ENCODE results near the gene FBXO42.
"Not testable (repeated sequence)": the region's sequence is repeated elsewhere in the genome, so short reads cannot be mapped to it uniquely, and the experiment has no call there.

Gene FBXO42

GRCh38 chr1:16252912-16253311 is 99.4 kb downstream of the FBXO42 start:
- peaks cover 35% of the 10 kb centered on the region for H3K36me3 Mint-ChIP-seq
- H3K27ac Mint-ChIP-seq = peak overlapping the region; percentile 8
- H3K4me3 Mint-ChIP-seq = no peak overlapping the region
- no peak for DNase-seq
- no peaks in the 10 kb centered on the region for H3K9me3 Mint-ChIP-seq
- CTCF ChIA-PET = no interaction called here
- no peaks in the 10 kb centered on the region for H3K27me3 Mint-ChIP-seq
- peaks cover 23% of the 10 kb centered on the region for H3K4me1 Mint-ChIP-seq

GRCh38 chr1:16251381-16251780 is 100.9 kb downstream of the FBXO42 start:
- no peak for DNase-seq
- Mint-ChIP-seq H3K4me1 (peaks cover 23% of the 10 kb centered on the region), H3K36me3 (peaks cover 38% of the 10 kb centered on the region), H3K9me3 (no peaks in the 10 kb centered on the region), H3K27me3 (no peaks in the 10 kb centered on the region), H3K4me3 (no peak overlapping the region), H3K27ac (no peak overlapping the region)
- CTCF ChIA-PET = no interaction called here

GRCh38 chr1:16250524-16251251 is 101.6 kb downstream of the FBXO42 start:
- no peak overlapping the region for H3K4me3 Mint-ChIP-seq
- no peak overlapping the region for H3K27ac Mint-ChIP-seq
- CTCF ChIA-PET = no interaction called here
- no peak for DNase-seq
- H3K4me1 Mint-ChIP-seq = peaks cover 23% of the 10 kb centered on the region
- no peaks in the 10 kb centered on the region for H3K27me3 Mint-ChIP-seq
- no peaks in the 10 kb centered on the region for H3K9me3 Mint-ChIP-seq
- peaks cover 35% of the 10 kb centered on the region for H3K36me3 Mint-ChIP-seq

GRCh38 chr1:16249596-16250241 is 102.6 kb downstream of the FBXO42 start:
- H3K4me3 Mint-ChIP-seq = no peak overlapping the region
- CTCF ChIA-PET = interaction anchor here (1.9 kb wide), 1 partner anchor 170 kb away, joined by 10 read pairs; no protein-coding TSS in a partner anchor
- no peaks in the 10 kb centered on the region for H3K9me3 Mint-ChIP-seq
- peak overlapping the region; percentile 58 for H3K27ac Mint-ChIP-seq
- DNase-seq = no peak
- no peaks in the 10 kb centered on the region for H3K27me3 Mint-ChIP-seq
- H3K36me3 Mint-ChIP-seq = peaks cover 28% of the 10 kb centered on the region
- peaks cover 21% of the 10 kb centered on the region for H3K4me1 Mint-ChIP-seq

GRCh38 chr1:16248603-16249516 is 103.4 kb downstream of the FBXO42 start:
- CTCF ChIA-PET = interaction anchor here (1.0 to 2.0 kb wide), 8 partner anchors 14 to 457 kb away, joined by 3 to 12 read pairs (median 5); partner anchors contain the start of gene FAM131C
- no peak overlapping the region for H3K4me3 Mint-ChIP-seq
- H3K9me3 Mint-ChIP-seq = no peaks in the 10 kb centered on the region
- no peak for DNase-seq
- no peak overlapping the region for H3K27ac Mint-ChIP-seq
- H3K4me1 Mint-ChIP-seq = peaks cover 22% of the 10 kb centered on the region
- no peaks in the 10 kb centered on the region for H3K27me3 Mint-ChIP-seq
- peaks cover 25% of the 10 kb centered on the region for H3K36me3 Mint-ChIP-seq

- no peak overlapping the region for H3K27ac Mint-ChIP-seq
- H3K4me3 Mint-ChIP-seq = no peak overlapping the region
- H3K36me3 Mint-ChIP-seq = peaks cover 25% of the 10 kb centered on the region
- CTCF ChIA-PET = interaction anchor here (0.8 to 2.0 kb wide), 10 partner anchors 13 to 456 kb away, joined by 3 to 12 read pairs (median 4); partner anchors contain the start of gene FAM131C
- H3K9me3 Mint-ChIP-seq = no peaks in the 10 kb centered on the region
- peaks cover 22% of the 10 kb centered on the region for H3K4me1 Mint-ChIP-seq
- H3K27me3 Mint-ChIP-seq = no peaks in the 10 kb centered on the region
- no peak for DNase-seq
Observed at GRCh38 chr1:16248007-16248436, 104.3 kb downstream of the FBXO42 start.

- H3K4me3 Mint-ChIP-seq = no peak overlapping the region
- CTCF ChIA-PET = interaction anchor here (0.8 to 2.0 kb wide), 8 partner anchors 12 to 456 kb away, joined by 3 to 12 read pairs (median 4); partner anchors contain the start of gene FAM131C
- DNase-seq = no peak
- peaks cover 21% of the 10 kb centered on the region for H3K36me3 Mint-ChIP-seq
- no peaks in the 10 kb centered on the region for H3K9me3 Mint-ChIP-seq
- H3K27ac Mint-ChIP-seq = no peak overlapping the region
- peaks cover 22% of the 10 kb centered on the region for H3K4me1 Mint-ChIP-seq
- H3K27me3 Mint-ChIP-seq = no peaks in the 10 kb centered on the region
Observed at GRCh38 chr1:16247441-16247840, 104.8 kb downstream of the FBXO42 start.

GRCh38 chr1:16246961-16247360 is 105.3 kb downstream of the FBXO42 start:
- Mint-ChIP-seq H3K27ac (no peak overlapping the region), H3K4me3 (no peak overlapping the region), H3K36me3 (peaks cover 18% of the 10 kb centered on the region), H3K4me1 (peaks cover 22% of the 10 kb centered on the region), H3K9me3 (no peaks in the 10 kb centered on the region), H3K27me3 (no peaks in the 10 kb centered on the region)
- DNase-seq = no peak
- CTCF ChIA-PET = interaction anchor here (1.0 to 2.0 kb wide), 2 partner anchors 116 to 168 kb away, joined by 5 to 12 read pairs; no protein-coding TSS in a partner anchor

- CTCF ChIA-PET = interaction anchor here (0.9 to 5.5 kb wide), 6 partner anchors 10 to 167 kb away, joined by 3 to 53 read pairs (median 15); no protein-coding TSS in a partner anchor
- DNase-seq, H3K9me3 Mint-ChIP-seq, H3K27ac Mint-ChIP-seq, H3K27me3 Mint-ChIP-seq, H3K4me3 Mint-ChIP-seq: not testable (repeated sequence)
- Mint-ChIP-seq H3K36me3 (peaks cover 13% of the 10 kb centered on the region), H3K4me1 (peaks cover 22% of the 10 kb centered on the region)
Observed at GRCh38 chr1:16246239-16246638, 106.0 kb downstream of the FBXO42 start.

- no peak overlapping the region for H3K27ac Mint-ChIP-seq
- peaks cover 13% of the 10 kb centered on the region for H3K36me3 Mint-ChIP-seq
- H3K4me3 Mint-ChIP-seq = no peak overlapping the region
- peaks cover 22% of the 10 kb centered on the region for H3K4me1 Mint-ChIP-seq
- CTCF ChIA-PET = interaction anchor here (0.9 to 5.5 kb wide), 9 partner anchors 8 to 167 kb away, joined by 3 to 53 read pairs (median 9); partner anchors contain the start of gene ARHGEF19
- no peak for DNase-seq
- H3K9me3 Mint-ChIP-seq = no peaks in the 10 kb centered on the region
- H3K27me3 Mint-ChIP-seq = no peaks in the 10 kb centered on the region
Observed at GRCh38 chr1:16245476-16246196, 106.6 kb downstream of the FBXO42 start.

- peaks cover 2% of the 10 kb centered on the region for H3K9me3 Mint-ChIP-seq
- H3K4me3 Mint-ChIP-seq = no peak overlapping the region
- H3K27ac Mint-ChIP-seq = peak overlapping the region; percentile 37
- no peaks in the 10 kb centered on the region for H3K27me3 Mint-ChIP-seq
- H3K4me1 Mint-ChIP-seq = peaks cover 24% of the 10 kb centered on the region
- DNase-seq = no peak
- CTCF ChIA-PET = interaction anchor here (0.7 to 5.5 kb wide), 18 partner anchors 9 to 217 kb away, joined by 3 to 53 read pairs (median 4); partner anchors contain the start of genes ARHGEF19 and FAM131C
- H3K36me3 Mint-ChIP-seq = peaks cover 8% of the 10 kb centered on the region
Observed at GRCh38 chr1:16244650-16245285, 107.5 kb downstream of the FBXO42 start.

GRCh38 chr1:16243936-16244649 is 108.2 kb downstream of the FBXO42 start:
- Mint-ChIP-seq H3K36me3 (peaks cover 4% of the 10 kb centered on the region), H3K4me1 (peaks cover 19% of the 10 kb centered on the region), H3K27ac (no peak overlapping the region), H3K4me3 (no peak overlapping the region), H3K27me3 (no peaks in the 10 kb centered on the region), H3K9me3 (peaks cover 3% of the 10 kb centered on the region)
- DNase-seq = peak; percentile 86
- CTCF ChIA-PET = interaction anchor here (0.7 to 5.5 kb wide), 19 partner anchors 10 to 216 kb away, joined by 3 to 53 read pairs (median 4); partner anchors contain the start of genes ARHGEF19 and FAM131C
